HG02852 (cell line): ENCODE measurements around the gene MITF.
"Not testable (repeated sequence)": the region's sequence is repeated elsewhere in the genome, so short reads cannot be mapped to it uniquely, and the experiment has no call there.

Experiments
- ATAC-seq: cut with Tn5 transposase; IDR thresholded peaks from one replicate; pipeline ENCODE4 v1.9.1; 2021; ENCODE audit warnings: mild to moderate bottlenecking, moderate library complexity; ENCODE audit not compliant: unreplicated experiment

MITF gene

GRCh38 chr3:69784954-69785514 is 45.8 kb downstream of the MITF start:
- no peak for ATAC-seq

- no peak for ATAC-seq
These were observed 46.6 kb downstream of the MITF start for GRCh38 chr3:69785769-69786320.

- ATAC-seq: no peak
These were observed 47.6 kb downstream of the MITF start for GRCh38 chr3:69786854-69787253.

GRCh38 chr3:69787436-69788168 is 48.3 kb downstream of the MITF start:
- ATAC-seq: no peak

- no peak for ATAC-seq
These were observed 51.8 kb downstream of the MITF start for GRCh38 chr3:69791106-69791505.

- ATAC-seq: no peak
These were observed 52.7 kb downstream of the MITF start for GRCh38 chr3:69791919-69792399.

- not testable (repeated sequence) for ATAC-seq
These were observed 56.9 kb downstream of the MITF start for GRCh38 chr3:69796126-69796525.

GRCh38 chr3:69803681-69804270 is 64.5 kb downstream of the MITF start:
- no peak for ATAC-seq

- no peak for ATAC-seq
These were observed 66.2 kb downstream of the MITF start for GRCh38 chr3:69805491-69805890.

GRCh38 chr3:69806735-69807438 is 67.6 kb downstream of the MITF start:
- no peak for ATAC-seq

GRCh38 chr3:69807674-69808073 is 68.4 kb downstream of the MITF start:
- ATAC-seq: no peak

GRCh38 chr3:69809076-69809835 is 70.0 kb downstream of the MITF start:
- ATAC-seq: no peak

- no peak for ATAC-seq
These were observed 72.5 kb downstream of the MITF start for GRCh38 chr3:69811452-69812401.

GRCh38 chr3:69815970-69816369 is 76.7 kb downstream of the MITF start:
- no peak for ATAC-seq

GRCh38 chr3:69817988-69818387 is 78.7 kb downstream of the MITF start:
- ATAC-seq: no peak

- no peak for ATAC-seq
These were observed 80.0 kb downstream of the MITF start for GRCh38 chr3:69819282-69819681.

- ATAC-seq: no peak
These were observed 81.9 kb downstream of the MITF start for GRCh38 chr3:69821133-69821532.

- ATAC-seq: no peak
These were observed 84.5 kb downstream of the MITF start for GRCh38 chr3:69823743-69824142.

GRCh38 chr3:69825446-69825845 is 86.2 kb downstream of the MITF start:
- no peak for ATAC-seq
